Non-pigmented ciliary epithelial cell (primary cell): ENCODE measurements around the gene ZNF366.

Experiments
- DNase-seq: peaks from one replicate; pipeline ENCODE4 v3.0.0-alpha.2; 2010; ENCODE audit warnings: low read depth

The ZNF366 gene

GRCh38 chr5:72519111-72519510 lies 11.9 kb upstream of the ZNF366 start:
- no peak for DNase-seq

GRCh38 chr5:72518001-72518683 lies 10.9 kb upstream of the ZNF366 start:
- no peak for DNase-seq

GRCh38 chr5:72516916-72517315 lies 9.7 kb upstream of the ZNF366 start:
- no peak for DNase-seq

DNA sequence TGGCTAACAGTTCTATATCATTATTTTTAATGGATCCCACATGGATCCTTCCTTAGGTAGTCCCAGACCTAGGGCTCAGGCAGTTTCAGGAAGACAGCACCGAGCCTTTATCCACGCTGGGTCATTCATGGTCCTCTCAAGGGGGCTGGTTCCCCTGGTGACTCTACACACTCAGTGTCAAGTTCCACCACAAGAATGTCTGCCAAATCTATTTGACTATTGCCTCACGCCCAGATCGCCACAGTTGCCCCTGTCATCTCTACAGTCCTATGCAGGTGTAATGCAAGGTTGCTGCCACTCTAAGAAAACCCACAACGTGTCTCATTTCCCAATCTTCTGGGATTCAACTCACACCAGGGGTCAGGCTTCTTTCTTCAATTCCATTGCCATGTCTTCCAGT lies 8.0 kb upstream of the ZNF366 start:
- DNase-seq = no peak

- no peak for DNase-seq
These were observed 5.3 kb upstream of the ZNF366 start for GRCh38 chr5:72512593-72512860.

DNA sequence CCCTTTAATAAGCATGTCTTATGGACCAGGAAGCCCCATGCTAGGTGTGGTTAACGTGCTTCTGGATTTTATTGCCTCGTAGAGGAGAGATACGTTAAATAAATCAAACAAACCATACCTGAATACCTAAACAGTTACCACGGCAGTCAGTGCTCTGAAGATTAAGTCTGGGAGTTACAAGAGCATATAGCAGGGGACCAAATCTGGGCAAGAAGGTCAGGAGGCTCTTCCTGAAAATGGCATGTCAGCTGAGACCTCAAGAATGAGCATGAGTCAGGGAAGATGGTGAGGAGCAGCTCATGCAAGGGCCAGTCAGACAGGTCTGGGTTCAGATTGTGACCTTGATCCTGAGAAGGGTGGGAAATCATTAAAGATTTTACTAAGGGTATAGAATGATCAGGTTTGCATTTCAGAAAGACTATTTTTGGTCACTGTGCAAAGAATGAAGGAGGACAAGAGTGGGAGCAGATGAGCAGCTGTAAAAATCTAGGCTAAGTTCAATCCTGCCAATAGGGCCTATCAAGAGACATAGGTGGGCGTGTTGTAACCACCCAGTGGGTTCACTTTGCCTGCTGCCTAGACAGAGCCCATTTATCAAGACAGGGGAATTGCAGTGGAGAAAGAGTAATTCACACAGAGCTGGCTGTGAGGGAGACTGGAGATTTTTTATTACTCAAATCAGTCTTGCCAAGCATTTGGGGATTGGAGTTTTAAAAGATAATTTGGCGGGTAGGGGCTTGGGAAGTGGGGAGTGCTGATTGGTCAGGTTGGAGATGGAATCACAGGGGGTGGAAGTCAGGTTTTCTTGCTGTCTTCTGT lies 4.8 kb upstream of the ZNF366 start:
- DNase-seq = no peak

DNA sequence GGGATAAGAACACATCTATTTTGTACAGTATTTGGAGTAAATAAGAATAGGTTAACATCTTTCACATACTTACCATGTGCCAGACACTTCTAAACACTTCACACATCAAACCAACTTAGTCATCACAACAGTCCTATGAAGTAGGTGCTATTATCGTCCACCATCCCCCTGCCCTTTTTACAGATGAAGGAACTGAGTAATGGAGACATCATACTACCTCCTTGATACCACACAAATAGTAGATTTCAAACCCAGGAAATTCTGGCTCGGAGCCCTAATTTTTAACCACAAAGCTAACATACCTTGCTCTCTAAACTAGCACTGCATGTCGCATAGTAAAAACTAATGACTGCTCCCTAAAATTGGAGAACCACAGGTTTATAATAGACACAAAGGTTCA lies 4.2 kb upstream of the ZNF366 start:
- no peak for DNase-seq

DNA sequence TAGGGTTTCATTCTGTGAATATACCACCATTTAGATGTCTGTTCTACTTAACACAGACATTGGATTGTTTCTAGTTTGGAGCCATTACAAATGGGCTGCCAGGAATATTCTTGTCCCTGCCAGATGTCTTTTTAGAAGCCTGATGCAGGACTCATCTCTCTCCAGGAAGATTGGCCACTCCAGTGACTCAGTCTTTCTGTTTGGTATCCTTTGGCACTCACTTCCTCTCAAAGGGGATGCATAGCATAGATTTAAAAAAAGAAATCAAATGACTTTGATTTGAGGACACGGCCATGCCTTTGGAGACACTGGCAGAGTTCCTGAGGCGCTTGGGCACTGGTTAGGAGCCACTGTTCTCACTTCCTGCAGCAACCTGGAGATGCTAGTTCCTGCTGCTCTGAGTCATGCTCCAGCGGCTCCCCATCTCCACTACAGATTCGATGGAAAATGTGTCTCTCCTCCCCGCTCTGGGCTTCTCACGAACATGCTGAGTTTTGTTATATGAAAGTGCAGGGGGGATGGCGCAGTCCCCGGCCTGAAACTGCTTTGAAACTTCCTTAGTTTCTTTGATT lies 3.5 kb upstream of the ZNF366 start:
- peak; percentile 26 for DNase-seq

GRCh38 chr5:72509401-72509800 lies 2.2 kb upstream of the ZNF366 start:
- DNase-seq = no peak

DNA sequence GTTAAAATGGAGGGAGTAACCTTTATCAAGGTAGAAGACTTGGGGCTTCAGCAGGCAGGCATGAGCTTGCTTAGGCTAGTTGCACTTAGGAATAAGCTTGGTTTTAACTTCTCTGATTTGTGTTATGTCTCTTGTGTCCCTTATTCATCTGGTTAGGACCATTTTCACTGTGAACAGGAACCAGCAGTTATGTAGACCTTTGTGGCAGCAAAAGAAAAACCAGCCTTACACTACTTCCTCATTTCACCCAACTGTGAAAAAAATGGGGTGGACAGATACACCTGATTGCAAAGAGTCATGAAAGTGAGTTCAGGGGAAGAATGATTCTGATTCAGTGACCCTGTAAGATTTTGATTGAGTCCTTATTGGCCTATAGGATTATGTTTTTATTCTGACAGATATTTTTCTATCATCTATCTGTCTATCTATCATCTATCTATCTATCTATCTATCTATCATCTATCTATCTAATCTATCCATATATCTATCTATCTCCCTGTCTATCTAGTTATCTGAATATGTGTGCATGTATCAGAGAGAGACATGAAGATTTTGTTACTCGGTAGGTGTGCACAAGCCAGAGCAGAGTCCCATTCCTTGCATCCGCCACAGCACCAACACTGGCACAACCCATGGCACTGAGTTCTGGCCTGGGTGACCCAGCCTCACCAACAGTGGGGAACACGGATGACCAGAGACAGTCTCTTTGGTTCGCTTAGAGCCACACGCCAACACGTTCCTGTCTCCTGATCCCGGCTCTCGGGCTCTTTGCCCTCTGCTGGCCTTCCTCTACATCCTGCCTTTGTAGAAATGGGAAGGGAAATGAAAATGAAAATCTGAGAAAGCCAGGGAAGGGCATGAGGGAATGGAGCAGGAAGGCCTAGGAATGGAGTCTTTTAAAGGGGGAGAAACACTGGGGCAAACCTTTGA lies 1.3 kb upstream of the ZNF366 start:
- no peak for DNase-seq

DNA sequence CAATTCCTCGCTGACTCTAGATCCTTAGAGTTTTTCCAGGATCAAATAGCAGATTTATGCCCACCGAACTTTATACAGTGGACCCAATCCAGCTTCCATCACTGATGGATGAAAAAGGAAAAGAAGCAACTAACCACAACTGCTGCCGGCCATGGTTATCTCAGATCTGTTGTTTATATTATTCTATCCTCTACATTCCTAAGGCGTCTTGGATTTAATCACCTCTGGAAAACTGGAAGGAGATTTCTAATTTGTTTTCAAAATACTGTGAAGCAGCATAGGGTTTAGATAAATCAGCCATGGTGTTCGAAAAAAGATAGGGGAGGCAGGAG lies 663 bp upstream of the ZNF366 start:
- no peak for DNase-seq

GRCh38 chr5:72506158-72506549 lies 1.1 kb downstream of the ZNF366 start:
- no peak for DNase-seq

DNA sequence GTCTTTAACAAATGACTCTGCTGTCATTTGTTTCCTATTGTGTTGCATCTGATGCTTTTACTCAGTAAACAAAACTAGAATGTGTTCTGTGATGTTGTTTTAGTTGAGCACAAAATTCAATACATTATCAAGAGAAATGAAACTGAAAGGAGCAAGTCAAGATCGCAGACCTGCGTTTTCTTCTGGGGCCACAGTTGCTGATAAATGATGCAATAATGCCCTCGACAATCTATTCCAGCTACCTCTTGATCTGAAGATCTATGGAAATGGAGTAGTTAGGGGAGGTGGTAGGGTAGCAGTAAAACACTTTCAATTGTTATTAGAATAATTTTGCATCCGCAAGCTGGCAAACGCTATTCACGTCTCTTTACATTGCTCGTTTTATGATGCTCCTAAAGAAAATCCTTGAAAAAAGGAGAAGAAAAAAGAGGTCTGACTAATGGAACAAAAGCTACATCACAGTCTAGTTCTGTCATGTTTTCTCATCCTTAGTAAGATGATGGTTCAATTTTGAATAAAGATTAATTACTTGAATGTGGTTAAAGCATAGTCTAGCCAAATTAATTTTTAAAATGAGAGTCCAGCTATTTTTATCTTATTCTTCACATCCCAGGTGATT lies 1.6 kb downstream of the ZNF366 start:
- DNase-seq = no peak

- DNase-seq = no peak
These were observed 2.2 kb downstream of the ZNF366 start for GRCh38 chr5:72505016-72505415.

DNA sequence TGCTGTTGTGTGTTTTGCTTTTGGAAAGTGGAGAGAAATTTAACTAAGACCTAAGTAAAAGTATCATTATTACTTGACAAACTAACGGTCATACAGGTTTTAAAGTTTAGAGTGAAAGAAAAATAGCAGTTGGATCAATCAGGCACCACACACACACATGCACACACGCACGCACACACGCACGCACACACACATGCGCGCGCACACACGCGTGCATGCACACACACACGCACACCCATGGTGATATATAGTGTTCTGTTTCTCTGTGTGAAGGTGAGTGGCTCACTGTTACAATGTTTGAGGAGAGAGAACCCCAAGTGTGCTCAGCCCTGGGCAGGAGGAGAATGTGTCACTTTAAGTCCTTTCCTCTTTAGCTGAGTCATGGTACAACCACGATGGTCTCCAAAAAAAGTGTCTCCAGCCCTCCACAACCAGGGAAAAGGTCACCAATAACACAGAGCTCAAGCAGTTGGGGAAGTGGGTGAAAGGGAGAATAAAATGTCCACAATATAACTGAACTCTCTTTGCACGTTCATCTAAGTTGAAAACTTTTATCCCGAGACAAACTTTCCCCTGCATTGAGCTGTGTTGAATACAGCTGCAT lies 3.2 kb downstream of the ZNF366 start:
- no peak for DNase-seq

- DNase-seq = no peak
These were observed 5.7 kb downstream of the ZNF366 start for GRCh38 chr5:72501488-72501887.

DNA sequence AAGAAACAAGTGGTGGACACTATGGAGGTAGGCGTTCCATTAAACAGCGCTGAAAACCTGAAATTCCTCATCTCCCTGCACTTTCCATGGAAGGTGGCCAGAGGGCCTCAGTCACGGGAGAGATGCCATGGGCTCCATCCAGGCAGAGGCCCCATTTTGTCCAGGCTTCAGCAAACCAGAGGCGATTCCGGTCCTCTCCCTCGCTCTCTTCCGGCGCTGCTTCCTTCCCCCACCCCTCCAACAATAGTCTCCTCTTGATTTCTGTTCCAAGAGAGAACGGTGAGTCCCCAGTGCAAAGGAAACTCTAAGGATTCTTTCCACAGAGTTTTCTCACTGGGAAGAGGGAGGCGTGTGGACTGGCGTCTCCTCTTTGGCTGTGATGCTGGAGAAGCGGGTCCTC lies 7.5 kb downstream of the ZNF366 start:
- DNase-seq = no peak

DNA sequence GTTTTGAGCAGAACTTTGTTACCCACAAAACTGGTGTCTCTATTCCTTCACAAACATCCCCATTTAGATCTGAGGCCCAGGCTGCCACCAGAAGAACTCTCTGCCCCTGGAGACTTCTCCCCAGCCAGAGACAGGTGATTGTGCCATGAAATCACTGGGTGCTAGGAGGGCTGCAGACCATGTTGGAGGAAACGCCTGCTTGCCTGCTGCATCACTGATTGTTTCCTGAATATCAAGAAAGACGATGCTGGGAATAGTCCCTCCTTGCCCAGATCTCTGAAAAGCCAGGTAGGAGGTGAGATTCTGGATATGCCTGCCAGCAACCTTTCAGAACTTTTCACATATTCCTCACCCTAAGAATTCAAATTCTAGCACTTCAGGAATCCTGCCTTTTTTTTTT lies 8.1 kb downstream of the ZNF366 start:
- no peak for DNase-seq

- peak; percentile 40 for DNase-seq
These were observed 8.9 kb downstream of the ZNF366 start for GRCh38 chr5:72498284-72498683.

GRCh38 chr5:72497823-72498222 lies 9.4 kb downstream of the ZNF366 start:
- no peak for DNase-seq

DNA sequence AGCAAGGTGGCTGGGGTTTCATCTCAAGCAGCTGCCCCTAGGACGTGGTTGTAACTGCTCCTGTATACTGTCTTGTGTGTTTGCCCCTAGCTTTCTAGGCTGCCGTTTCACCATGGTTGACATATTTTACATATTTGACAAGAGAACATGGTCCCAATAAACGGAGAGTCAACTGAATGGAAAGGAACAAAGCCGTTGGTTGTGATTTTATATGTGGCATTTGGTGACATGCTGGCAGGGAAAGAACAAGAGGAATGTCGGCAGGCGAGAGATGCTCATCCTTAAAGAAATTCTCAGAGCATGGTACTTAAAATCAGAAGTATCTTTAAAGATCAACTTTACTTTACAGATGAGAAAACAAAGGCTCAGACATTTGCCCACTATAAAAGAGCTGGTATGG lies 11.8 kb downstream of the ZNF366 start:
- no peak for DNase-seq

GRCh38 chr5:72494623-72495124 lies 12.5 kb downstream of the ZNF366 start:
- DNase-seq = no peak
